GM23338 (cell line): ENCODE data around the gene DCDC1. TPM values are rescaled to one million over a fixed set of nuclear protein-coding genes. Genes with fewer than 3 reads are reported as not detected.

Experiments
- ATAC-seq: fragments of 200-7000 bp; cut with Tn5 transposase; 3 replicates; pipeline ENCODE4 v1.9.1; 2020
- DNase-seq: peaks from one replicate; pipeline ENCODE4 v3.0.0-alpha.2; 2015; ENCODE audit warnings: low spot score
- H2AFZ ChIP-seq: fragments of 200-600 bp; sonication (generic); 2 replicates; pipeline ENCODE4 v1.8.0; 2016; ENCODE audit warnings: antibody characterized with exemption, mild to moderate bottlenecking, moderate library complexity
- H3F3A ChIP-seq: fragments of 200-600 bp; sonication (generic); replicated peaks from 2 replicates; pipeline ENCODE4 v1.8.0; 2017; ENCODE audit warnings: antibody characterized with exemption, mixed run types, low read depth
- H3K27ac ChIP-seq: fragments of 200-600 bp; sonication (generic); 2 replicates; pipeline ENCODE4 v1.6.1; 2016; ENCODE audit warnings: low read depth
- H3K27me3 ChIP-seq: fragments of 200-600 bp; sonication (generic); 2 replicates; pipeline ENCODE4 v1.8.0; 2016; ENCODE audit warnings: mild to moderate bottlenecking, mixed run types, moderate library complexity; ENCODE audit not compliant: insufficient read depth
- H3K36me3 ChIP-seq: fragments of 200-600 bp; sonication (generic); 2 replicates; pipeline ENCODE4 v1.8.0; 2016; ENCODE audit warnings: mild to moderate bottlenecking; ENCODE audit not compliant: insufficient read depth
- H3K4me1 ChIP-seq: fragments of 200-600 bp; sonication (generic); 2 replicates; pipeline ENCODE4 v1.8.0; 2016; ENCODE audit warnings: mild to moderate bottlenecking, moderate library complexity; ENCODE audit not compliant: insufficient read depth
- H3K4me2 ChIP-seq: fragments of 200-600 bp; sonication (generic); 2 replicates; pipeline ENCODE4 v1.7.1; 2017; ENCODE audit warnings: mixed run types
- H3K4me3 ChIP-seq: fragments of 200-600 bp; sonication (generic); 2 replicates; pipeline ENCODE4 v1.6.1; 2016; ENCODE audit warnings: mixed run types
- H3K79me2 ChIP-seq: fragments of 200-600 bp; sonication (generic); replicated peaks from 2 replicates; pipeline ENCODE4 v1.8.0; 2017; ENCODE audit warnings: mild to moderate bottlenecking; ENCODE audit not compliant: insufficient read depth
- H3K9me2 ChIP-seq: fragments of 200-600 bp; sonication (generic); 2 replicates; pipeline ENCODE4 v1.8.0; 2017; ENCODE audit not compliant: insufficient read depth
- H4K20me1 ChIP-seq: fragments of 200-600 bp; sonication (generic); replicated peaks from 2 replicates; pipeline ENCODE4 v1.8.0; 2017; ENCODE audit warnings: mild to moderate bottlenecking; ENCODE audit not compliant: insufficient read depth
- H3K27ac Mint-ChIP-seq: 2 replicates; pipeline ENCODE4 v1.8.0; 2020; ENCODE audit warnings: inconsistent platforms, mild to moderate bottlenecking, moderate library complexity, mixed read lengths
- H3K27me3 Mint-ChIP-seq: 3 replicates; pipeline ENCODE4 v1.8.0; 2022; ENCODE audit warnings: low read depth, mild to moderate bottlenecking, moderate library complexity, mixed read lengths, inconsistent platforms; ENCODE audit not compliant: insufficient read depth, poor library complexity
- H3K36me3 Mint-ChIP-seq: 3 replicates; pipeline ENCODE4 v1.8.0; 2021; ENCODE audit warnings: low read depth, mild to moderate bottlenecking, inconsistent platforms, moderate library complexity, mixed read lengths
- H3K4me1 Mint-ChIP-seq: 3 replicates; pipeline ENCODE4 v1.8.0; 2020; ENCODE audit warnings: mild to moderate bottlenecking, inconsistent platforms, mixed read lengths
- H3K4me3 Mint-ChIP-seq: 3 replicates; pipeline ENCODE4 v1.8.0; 2021; ENCODE audit warnings: moderate library complexity, mild to moderate bottlenecking, inconsistent platforms, mixed read lengths
- H3K9me3 Mint-ChIP-seq: 3 replicates; pipeline ENCODE4 v1.8.0; 2020; ENCODE audit warnings: moderate library complexity, mild to moderate bottlenecking, inconsistent platforms, mixed read lengths
- CREB1 ChIP-seq: fragments of 250-450 bp; sonication (Bioruptor Pico); IDR thresholded peaks from 2 replicates; pipeline ENCODE4 v1.5.0; 2020; ENCODE audit warnings: low read depth, mild to moderate bottlenecking, moderate library complexity
- EZH2 ChIP-seq: fragments of 200-600 bp; sonication (generic); IDR thresholded peaks from one replicate; pipeline ENCODE4 v1.8.0; 2017; ENCODE audit warnings: antibody characterized with exemption, mild to moderate bottlenecking, low read depth; ENCODE audit not compliant: unreplicated experiment
- EZH2phosphoT487 ChIP-seq: fragments of 200-600 bp; sonication (generic); IDR thresholded peaks from one replicate; pipeline ENCODE4 v1.8.1; 2018; ENCODE audit warnings: antibody characterized with exemption; ENCODE audit not compliant: unreplicated experiment
- STAT1 ChIP-seq: IDR thresholded peaks from one replicate; pipeline ENCODE4 v1.6.1; 2016; ENCODE audit warnings: antibody characterized with exemption; ENCODE audit not compliant: unreplicated experiment
- polyA plus RNA-seq: library from polyadenylated mRNA; unstranded; fragments of >200 nt; fragmentation: Nextera tagmentation; extraction: Ambion mirVana; gene quantifications from 2 replicates; pipeline ENCODE4 v1.2.1, GENCODE V29; 2016
- total RNA-seq: library from RNA; depleted of rRNA; stranded (reverse); fragments of >200 nt; shearing (Covaris generic); gene quantifications from 2 replicates; pipeline ENCODE4 v1.2.3, GENCODE V29; 2014
- TF ChIP-seq, protein P1 (sequence below): IDR thresholded peaks from one replicate; pipeline ENCODE4 v1.6.1; 2018; ENCODE audit warnings: antibody characterized with exemption; ENCODE audit not compliant: unreplicated experiment
- TF ChIP-seq, protein P2 (sequence below): IDR thresholded peaks from 2 replicates; pipeline ENCODE4 v1.6.1; 2016; ENCODE audit warnings: antibody characterized with exemption
- TF ChIP-seq, protein P3 (sequence below): fragments of 250-450 bp; sonication (Bioruptor Pico); IDR thresholded peaks from 2 replicates; pipeline ENCODE4 v1.5.0; 2020; ENCODE audit warnings: mild to moderate bottlenecking, moderate library complexity

Gene DCDC1
- total and polyA plus RNA-seq, 2 experiments from 2014 or later = 0.56 to 0.58 TPM

DNA sequence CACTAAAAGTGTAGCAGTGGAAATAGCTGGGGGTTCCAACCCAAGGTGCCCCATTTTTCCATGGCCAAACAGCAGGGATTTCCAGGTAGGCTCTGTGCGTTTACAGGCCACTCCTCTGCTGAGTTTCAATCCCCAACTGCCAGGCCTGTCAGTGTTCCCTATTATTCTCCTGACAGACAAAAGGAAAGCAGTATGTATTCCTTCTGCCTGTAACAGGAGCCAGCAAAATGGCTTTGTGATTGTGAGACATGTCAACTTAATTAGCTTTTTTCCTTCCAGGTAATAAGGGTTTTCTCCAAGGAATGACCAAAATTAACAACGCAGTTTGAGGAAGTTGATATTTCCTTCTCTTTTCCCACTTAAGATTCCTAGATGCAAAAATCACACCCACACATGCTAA is 506.3 kb downstream of the DCDC1 start:
- TF ChIP-seq, protein P1, sequence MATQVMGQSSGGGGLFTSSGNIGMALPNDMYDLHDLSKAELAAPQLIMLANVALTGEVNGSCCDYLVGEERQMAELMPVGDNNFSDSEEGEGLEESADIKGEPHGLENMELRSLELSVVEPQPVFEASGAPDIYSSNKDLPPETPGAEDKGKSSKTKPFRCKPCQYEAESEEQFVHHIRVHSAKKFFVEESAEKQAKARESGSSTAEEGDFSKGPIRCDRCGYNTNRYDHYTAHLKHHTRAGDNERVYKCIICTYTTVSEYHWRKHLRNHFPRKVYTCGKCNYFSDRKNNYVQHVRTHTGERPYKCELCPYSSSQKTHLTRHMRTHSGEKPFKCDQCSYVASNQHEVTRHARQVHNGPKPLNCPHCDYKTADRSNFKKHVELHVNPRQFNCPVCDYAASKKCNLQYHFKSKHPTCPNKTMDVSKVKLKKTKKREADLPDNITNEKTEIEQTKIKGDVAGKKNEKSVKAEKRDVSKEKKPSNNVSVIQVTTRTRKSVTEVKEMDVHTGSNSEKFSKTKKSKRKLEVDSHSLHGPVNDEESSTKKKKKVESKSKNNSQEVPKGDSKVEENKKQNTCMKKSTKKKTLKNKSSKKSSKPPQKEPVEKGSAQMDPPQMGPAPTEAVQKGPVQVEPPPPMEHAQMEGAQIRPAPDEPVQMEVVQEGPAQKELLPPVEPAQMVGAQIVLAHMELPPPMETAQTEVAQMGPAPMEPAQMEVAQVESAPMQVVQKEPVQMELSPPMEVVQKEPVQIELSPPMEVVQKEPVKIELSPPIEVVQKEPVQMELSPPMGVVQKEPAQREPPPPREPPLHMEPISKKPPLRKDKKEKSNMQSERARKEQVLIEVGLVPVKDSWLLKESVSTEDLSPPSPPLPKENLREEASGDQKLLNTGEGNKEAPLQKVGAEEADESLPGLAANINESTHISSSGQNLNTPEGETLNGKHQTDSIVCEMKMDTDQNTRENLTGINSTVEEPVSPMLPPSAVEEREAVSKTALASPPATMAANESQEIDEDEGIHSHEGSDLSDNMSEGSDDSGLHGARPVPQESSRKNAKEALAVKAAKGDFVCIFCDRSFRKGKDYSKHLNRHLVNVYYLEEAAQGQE = no peak
- TF ChIP-seq, protein P2, sequence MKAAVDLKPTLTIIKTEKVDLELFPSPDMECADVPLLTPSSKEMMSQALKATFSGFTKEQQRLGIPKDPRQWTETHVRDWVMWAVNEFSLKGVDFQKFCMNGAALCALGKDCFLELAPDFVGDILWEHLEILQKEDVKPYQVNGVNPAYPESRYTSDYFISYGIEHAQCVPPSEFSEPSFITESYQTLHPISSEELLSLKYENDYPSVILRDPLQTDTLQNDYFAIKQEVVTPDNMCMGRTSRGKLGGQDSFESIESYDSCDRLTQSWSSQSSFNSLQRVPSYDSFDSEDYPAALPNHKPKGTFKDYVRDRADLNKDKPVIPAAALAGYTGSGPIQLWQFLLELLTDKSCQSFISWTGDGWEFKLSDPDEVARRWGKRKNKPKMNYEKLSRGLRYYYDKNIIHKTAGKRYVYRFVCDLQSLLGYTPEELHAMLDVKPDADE = no peak
- TF ChIP-seq, protein P3, sequence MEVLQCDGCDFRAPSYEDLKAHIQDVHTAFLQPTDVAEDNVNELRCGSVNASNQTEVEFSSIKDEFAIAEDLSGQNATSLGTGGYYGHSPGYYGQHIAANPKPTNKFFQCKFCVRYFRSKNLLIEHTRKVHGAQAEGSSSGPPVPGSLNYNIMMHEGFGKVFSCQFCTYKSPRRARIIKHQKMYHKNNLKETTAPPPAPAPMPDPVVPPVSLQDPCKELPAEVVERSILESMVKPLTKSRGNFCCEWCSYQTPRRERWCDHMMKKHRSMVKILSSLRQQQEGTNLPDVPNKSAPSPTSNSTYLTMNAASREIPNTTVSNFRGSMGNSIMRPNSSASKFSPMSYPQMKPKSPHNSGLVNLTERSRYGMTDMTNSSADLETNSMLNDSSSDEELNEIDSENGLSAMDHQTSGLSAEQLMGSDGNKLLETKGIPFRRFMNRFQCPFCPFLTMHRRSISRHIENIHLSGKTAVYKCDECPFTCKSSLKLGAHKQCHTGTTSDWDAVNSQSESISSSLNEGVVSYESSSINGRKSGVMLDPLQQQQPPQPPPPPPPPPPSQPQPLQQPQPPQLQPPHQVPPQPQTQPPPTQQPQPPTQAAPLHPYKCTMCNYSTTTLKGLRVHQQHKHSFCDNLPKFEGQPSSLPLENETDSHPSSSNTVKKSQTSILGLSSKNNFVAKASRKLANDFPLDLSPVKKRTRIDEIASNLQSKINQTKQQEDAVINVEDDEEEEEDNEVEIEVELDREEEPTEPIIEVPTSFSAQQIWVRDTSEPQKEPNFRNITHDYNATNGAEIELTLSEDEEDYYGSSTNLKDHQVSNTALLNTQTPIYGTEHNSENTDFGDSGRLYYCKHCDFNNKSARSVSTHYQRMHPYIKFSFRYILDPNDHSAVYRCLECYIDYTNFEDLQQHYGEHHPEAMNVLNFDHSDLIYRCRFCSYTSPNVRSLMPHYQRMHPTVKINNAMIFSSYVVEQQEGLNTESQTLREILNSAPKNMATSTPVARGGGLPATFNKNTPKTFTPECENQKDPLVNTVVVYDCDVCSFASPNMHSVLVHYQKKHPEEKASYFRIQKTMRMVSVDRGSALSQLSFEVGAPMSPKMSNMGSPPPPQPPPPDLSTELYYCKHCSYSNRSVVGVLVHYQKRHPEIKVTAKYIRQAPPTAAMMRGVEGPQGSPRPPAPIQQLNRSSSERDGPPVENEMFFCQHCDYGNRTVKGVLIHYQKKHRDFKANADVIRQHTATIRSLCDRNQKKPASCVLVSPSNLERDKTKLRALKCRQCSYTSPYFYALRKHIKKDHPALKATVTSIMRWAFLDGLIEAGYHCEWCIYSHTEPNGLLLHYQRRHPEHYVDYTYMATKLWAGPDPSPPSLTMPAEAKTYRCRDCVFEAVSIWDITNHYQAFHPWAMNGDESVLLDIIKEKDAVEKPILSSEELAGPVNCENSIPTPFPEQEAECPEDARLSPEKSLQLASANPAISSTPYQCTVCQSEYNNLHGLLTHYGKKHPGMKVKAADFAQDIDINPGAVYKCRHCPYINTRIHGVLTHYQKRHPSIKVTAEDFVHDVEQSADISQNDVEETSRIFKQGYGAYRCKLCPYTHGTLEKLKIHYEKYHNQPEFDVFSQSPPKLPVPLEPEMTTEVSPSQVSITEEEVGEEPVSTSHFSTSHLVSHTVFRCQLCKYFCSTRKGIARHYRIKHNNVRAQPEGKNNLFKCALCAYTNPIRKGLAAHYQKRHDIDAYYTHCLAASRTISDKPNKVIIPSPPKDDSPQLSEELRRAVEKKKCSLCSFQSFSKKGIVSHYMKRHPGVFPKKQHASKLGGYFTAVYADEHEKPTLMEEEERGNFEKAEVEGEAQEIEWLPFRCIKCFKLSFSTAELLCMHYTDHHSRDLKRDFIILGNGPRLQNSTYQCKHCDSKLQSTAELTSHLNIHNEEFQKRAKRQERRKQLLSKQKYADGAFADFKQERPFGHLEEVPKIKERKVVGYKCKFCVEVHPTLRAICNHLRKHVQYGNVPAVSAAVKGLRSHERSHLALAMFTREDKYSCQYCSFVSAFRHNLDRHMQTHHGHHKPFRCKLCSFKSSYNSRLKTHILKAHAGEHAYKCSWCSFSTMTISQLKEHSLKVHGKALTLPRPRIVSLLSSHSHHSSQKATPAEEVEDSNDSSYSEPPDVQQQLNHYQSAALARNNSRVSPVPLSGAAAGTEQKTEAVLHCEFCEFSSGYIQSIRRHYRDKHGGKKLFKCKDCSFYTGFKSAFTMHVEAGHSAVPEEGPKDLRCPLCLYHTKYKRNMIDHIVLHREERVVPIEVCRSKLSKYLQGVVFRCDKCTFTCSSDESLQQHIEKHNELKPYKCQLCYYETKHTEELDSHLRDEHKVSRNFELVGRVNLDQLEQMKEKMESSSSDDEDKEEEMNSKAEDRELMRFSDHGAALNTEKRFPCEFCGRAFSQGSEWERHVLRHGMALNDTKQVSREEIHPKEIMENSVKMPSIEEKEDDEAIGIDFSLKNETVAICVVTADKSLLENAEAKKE (CRISPR knock-in tag) = no peak
- TF ChIP-seq STAT1 (no peak), CREB1 (CRISPR knock-in tag) (no peak), EZH2 (no peak), EZH2phosphoT487 (no peak)
- H3K79me2 ChIP-seq = no peaks in the 10 kb centered on the region
- DNase-seq = no peak
- Mint-ChIP-seq H3K27me3 (no peaks in the 10 kb centered on the region), H3K4me1 (peaks cover 31% of the 10 kb centered on the region), H3K36me3 (no peaks in the 10 kb centered on the region), H3K4me3 (no peak overlapping the region), H3K9me3 (no peaks in the 10 kb centered on the region; the same call in 2 of the 3 replicates), H3K27ac (no peak overlapping the region)
- H3K4me1 ChIP-seq = peaks cover 32% of the 10 kb centered on the region
- 0 out of 2 replicates have a peak, but pooled peaks cover 5% of the 10 kb centered on the region for H3K9me2 ChIP-seq
- no peak overlapping the region for H3K4me3 ChIP-seq
- no peaks in the 10 kb centered on the region for H3K36me3 ChIP-seq
- no peak overlapping the region for H2AFZ ChIP-seq
- H3K4me2 ChIP-seq = no peak overlapping the region
- H3F3A ChIP-seq = no peaks in the 10 kb centered on the region
- H3K27ac ChIP-seq = no peak overlapping the region
- no peaks in the 10 kb centered on the region for H4K20me1 ChIP-seq
- H3K27me3 ChIP-seq = no peaks in the 10 kb centered on the region
- ATAC-seq = peak; percentile 78
